Stimulated activated CD4-positive, alpha-beta T cell treated with anti-CD3 and anti-CD28 coated beads, Interleukin-2, amount 100 ng/mL, for 48 hours (primary cell): ENCODE data around the gene DCLK1.
"Not testable (repeated sequence)": the region's sequence is repeated elsewhere in the genome, so short reads cannot be mapped to it uniquely, and the experiment has no call there.

Source experiments
- DNase-seq, 2 donors: peaks; one replicate each; pipeline ENCODE4 v3.0.0-alpha.2; 2020

DCLK1 gene

DNA sequence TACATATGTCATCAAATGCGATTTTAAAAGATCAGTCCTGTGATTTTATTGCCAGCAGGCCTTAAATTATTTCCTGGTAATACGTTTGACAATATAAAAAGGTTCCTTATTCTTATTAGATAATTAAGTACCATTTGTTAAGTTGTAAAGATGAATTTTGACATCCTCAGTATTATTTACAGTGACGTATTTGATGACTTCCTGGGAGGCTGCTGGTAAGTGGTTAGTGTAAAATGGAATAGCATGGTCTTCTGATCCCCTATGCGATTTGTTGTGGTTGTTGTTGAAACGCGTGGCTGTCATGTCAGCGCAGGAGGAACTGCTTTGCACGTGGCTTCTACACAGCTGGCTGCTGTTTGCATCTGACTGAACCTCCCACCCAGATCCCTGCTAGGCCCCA is 99.7 kb downstream of the DCLK1 start:
- no peak for DNase-seq

DNA sequence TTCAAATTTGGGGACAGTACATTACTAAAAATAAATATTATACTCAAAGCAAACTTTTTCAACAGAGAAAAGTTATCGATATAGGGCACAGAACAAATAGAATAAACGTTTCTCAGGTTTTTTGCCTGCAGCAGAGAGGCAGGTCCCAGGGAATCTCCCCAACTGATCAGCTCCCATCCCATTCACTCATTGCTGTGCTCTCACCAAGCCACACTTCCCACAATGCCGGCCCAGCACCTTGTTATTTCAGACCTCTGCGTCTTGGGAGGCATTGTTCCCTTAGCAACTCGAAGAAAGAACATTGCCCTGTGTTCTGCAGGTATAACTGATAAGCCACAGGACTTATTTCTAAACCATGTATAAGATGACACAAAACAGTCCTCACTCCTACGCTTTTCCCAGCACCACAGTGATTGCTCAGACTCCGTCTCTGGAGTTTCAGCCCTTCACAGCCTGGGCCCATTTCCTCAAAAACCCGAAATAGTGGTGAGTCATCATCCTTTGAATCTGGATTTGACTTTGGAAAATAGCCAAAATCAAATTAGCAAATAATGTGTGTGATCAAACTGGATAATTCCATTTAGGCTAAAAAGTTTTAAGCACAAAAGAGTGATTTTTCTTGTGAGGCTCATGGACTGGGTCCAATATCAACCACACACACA is 100.4 kb downstream of the DCLK1 start:
- DNase-seq, result no peak

DNA sequence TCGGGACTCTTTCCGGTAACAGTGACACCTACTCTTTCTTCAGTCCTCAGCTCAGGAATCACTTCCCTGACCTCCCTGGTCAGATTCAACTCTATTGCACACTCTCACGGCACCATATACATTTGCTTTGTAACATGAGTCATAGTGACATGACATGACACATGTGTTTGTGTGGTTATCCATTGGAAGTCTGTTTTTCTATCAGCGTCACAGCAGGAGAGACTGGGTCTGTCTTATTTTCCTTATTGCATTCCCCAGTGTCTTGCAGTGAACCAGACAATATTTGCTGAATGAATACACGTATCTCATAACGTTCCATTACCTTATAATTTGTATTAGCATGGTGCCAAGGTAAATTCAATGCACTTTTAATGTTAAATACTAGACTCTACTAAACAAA is 102.0 kb downstream of the DCLK1 start:
- DNase-seq, result no peak

DNA sequence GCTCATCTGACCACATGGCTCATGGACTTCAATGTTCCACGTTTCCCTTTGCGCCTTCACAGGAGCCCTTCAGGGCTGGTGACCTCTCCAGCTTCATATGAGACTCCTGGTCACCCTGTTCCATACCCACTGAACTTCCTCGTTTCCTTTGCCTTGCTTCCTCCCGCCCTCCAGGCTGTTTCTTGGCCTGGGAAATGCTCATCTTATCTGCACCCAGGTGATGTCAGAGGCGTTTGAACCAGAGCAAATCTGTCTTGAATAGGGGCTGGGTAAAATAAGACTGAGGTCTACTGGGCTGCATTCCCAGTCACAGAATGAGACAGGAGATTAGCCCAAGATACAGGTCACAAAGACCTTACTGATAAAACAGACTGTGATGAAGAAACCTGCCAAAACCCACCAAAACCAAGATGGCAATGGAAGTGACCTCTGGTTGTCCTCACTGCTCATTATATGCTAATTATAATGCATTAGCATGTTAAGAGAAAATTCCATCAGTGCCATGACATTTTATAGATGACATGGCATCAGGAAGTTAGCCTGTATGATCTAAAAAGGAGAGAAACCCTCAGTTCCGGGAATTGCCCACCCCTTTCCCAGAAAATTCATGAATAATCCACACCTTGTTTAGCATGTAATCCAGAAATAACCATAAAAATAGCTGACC is 102.7 kb downstream of the DCLK1 start:
- DNase-seq, result no peak

DNA sequence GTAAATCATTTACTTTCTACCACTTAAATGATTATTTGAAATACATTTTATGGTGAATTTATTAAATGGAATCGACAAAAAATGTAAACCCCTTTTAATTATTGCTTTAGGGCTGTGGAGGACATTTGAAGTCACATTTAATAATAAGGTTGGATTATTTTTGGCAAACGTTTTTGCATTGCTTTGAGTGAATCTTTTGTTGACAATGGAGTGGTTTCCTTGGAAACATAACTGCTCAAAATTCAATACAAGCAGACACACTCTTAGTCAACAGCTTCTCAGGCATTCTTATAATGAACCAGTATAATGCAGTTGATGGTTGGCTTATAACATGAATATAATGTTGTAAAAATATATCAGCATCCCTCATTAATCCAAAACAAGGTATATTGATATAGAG is 104.7 kb downstream of the DCLK1 start:
- no peak for DNase-seq

DNA sequence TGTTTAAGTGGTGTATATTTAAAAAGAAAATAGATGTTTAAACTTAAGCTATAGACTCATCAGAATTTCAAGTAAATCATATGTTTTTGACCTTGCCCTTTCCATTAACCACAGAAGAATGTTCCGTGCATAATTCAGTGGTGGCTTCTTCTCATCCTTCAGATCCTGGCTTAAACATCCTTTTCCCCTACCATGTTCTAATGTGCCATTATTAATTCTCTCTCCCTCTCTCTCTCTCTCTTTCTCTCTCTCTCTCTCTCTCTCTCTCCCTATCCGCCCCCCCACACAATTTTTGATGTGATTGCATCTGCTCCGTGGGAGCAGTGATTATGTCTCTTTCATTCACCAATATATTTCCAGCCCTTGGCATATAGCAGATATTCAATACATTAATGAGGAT is 116.4 kb downstream of the DCLK1 start:
- no peak for DNase-seq

DNA sequence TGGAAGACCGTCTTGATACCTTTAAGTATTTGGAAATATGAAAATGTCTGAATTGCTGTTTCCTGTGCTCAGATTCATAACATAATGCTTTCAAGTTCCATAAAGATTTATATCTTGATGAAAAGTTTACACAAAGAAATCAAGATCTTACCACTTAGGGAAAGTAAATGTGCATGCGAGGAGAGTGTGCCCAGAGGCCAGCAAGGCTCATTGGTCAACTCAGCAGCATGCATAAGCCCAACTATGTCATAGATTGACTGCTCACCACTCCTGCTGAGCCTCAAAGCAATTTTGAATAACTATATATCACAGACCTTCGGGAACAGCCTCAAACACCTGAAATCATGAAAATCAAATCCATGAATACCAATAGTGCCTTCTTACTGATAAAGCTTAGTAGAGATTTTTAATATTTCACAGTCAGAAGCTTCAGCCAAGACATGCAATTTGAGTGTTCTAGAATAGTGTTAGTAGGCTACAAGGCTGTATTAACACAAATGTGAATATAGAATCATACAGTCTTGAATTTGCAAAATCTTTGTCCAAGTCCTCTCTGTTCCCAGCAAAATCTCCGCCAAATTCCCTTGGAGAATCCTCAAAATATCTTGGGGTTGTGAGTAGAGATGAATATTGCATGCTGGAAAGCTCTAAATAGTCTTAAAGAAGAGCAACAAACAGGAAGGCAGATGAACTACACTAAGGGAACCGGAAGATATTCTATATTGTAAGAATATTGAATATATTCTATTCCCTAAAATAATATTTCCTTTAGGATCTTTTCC is 124.1 kb downstream of the DCLK1 start:
- DNase-seq, result no peak

DNA sequence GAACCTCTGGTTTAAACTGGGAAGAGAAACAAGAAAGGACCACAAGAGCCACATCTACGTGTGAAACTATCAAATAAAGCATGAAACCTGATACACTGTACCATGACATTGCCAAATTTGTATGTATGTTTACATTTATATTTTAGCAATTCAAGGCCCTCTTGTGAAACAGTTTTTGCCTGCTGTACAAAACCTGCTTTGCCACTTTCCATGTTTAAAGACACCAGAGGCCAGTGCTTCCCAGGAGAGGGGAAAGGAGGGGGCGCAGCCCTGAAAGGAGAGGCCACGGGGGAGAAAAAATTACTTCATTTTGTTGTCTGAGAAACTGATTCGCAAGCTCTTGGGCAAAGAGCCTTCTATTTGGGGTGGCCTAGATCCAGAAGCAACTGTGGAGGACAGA is 124.8 kb downstream of the DCLK1 start:
- no peak for DNase-seq

DNA sequence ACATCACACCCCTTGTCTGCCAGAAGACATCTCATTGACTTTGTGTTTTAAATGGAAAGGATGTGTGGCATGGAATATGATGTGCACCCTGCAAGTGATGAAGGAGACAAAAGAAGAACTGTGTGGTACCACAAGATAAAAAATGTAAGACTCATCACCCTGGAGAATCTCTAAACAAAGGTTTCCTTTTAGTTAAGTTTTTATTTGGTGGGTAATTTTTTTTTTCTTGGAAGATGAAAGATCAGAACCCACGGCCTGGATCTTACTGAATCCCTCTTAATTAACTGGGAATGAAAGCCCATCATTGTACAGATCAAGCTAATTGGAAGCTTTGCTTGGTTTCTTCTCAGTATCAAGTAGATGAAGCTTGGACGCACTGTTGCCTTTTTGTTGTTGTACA is 129.6 kb downstream of the DCLK1 start:
- no peak for DNase-seq

DNA sequence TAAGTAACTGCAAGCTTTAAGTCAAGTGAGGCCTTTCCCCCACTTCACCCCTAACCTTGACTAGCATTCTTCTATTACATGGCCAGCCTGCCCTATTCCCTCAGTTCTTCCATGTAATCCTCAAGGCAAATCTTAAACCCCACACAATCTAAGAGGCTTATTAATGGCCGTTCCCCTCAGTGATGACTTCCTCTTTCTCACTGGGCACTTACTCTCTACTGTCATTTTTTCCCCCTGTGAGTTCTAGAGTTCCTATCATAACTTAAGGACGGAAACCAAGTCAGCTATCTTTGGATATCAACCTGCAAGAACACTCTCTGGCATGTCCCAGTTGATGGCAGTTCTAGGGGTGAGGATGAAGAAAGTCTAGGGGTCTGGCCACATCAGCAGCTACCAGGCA is 131.2 kb downstream of the DCLK1 start:
- no peak for DNase-seq

DNA sequence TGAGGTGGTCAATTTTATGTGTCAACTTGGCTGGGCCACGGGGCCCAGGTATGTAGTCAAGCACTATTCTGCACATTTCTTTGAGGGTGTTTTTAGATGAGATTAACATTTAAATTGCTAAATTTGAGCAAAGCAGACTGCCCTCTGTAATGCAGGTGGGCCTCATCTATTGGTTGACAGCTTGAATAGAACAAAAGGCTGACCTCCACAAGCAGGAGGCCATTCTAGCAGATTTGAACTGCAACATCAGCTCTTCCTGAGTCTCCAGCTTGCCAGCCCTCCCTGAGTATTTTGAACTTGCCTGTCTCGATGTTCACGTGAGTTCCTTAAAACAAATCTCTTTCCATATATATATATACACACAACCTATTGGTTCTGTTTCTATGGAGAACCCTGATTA is 134.8 kb downstream of the DCLK1 start:
- DNase-seq, result no peak

DNA sequence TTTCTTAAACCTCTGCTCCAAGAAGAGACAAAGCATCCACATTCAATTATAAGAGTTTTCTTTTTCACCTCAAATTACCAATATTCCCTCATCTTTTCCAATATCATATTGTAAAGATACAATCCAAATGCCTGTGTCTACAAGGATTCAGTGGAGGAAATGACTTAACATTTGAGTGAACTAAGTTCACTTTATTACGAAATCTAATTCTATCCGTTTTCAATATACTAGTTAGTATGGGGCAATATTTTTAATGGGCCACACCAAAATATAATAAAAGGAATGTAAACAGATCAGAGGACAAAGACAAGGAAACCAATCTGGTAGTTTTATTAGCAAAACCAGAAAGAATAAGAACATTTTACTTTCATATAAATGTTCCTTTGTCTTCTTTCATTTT is 136.0 kb downstream of the DCLK1 start:
- DNase-seq, result no peak

DNA sequence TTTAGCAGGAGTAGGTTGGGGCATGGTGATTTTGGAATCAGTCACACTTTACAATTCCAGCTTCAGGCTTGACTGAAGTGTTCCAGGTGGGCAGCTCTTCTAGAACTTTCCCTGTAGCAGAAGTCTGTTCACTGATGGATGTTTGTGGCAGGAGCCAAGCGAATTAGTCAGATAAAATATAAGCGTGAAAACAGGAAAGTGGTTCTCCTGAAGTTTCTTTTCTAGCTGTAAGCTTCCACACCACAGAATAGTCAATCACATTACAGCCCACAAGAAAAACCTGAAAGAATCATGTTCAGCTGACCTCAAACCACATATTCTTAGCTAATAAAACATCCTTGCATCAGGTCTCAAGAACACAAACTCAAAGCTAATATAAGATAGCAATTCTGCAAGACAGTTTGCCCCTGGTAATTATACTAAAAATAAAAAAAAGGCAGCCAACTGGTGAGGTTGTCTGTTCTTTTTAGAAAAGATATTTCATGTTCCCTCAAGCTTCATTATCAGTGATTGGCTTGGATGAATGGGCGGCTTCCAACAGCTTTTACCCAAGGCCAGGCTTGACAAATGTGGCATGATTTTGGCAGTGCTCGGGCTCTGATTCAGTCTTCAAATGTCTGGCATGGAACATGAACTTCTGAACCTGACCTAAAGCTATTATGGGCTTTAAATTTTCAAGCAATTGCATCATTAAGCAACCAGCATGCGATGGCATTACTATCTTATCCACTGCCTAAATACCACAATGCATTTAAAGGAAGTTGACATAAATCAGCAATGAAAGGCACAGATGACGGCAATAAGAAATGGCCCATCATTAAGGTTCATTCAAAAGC is 136.8 kb downstream of the DCLK1 start:
- DNase-seq, result no peak

DNA sequence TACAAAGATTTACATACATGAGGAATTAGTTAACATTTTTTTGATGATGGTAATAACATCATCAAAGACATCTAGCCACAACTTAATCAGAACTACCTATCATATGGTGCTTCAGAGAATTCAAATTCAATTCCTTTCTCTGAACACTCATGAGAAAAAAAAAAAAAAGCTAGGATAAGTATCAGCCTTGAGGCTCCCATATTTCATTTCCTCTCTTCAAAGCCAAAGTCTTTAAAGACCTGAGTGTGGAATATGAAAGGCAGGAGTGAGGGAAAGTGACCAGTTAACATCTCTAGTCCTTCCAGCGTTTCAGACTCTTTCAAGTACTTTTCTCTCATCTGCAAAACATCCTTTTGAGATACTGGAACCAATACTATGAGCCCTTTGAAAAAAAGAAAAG is 137.5 kb downstream of the DCLK1 start:
- no peak for DNase-seq

DNA sequence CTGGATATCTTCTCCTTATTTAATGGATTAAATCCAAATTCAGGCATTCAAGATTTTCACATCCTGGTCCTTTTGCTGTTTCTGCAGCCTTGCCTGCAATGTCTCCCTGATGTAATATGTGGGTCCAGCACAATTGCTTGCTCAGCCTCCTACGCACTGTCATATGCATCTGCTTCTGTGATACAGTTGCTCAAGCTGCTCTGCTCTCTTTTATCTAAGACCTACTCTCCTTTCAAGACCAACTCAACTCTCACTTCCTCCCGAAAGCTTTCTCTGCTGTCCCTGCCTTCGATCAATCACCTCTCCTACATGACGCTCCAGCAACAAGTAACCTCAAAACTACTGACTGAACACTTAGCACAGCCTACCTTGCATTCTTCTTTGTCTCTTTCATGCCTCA is 138.2 kb downstream of the DCLK1 start:
- DNase-seq, result no peak

DNA sequence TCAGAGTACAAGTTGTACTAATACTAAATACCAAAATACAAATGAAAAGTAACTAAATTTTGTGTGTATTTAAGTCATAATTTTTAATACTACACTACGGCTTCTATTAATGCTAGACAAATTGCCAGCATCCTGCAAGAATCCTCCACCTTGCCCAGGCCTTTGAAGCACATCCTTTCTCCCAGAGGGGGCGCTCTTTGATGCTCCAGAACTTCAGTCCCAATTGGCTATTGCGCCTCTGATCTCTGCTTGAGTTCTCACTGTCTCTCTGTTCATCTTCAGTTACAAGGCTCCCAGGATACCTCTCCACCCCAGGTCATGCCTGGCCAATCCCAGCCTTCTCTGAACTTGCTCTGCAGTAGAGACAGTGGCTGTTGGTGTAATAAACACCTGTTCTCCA is 141.0 kb downstream of the DCLK1 start:
- DNase-seq, result no peak

DNA sequence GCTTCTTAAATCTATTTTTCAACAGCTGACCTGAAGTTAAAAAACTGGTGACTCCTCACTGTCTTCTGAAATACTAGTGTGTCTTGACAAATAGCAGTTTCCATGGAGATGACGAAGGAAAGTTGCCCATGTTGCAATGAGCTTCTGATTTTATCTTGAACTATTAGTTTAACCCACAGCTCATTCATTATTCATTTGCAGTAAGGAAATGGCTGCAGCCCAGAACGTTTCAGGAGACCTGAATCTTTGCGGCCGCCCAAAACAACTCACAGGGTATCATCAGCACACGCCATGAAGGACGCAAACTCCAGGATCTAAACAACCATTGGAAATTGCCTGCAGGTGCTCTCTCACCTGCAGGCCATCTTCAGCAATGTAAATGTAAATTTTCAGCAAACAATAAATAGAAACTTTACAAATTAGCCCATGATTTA is 142.5 kb downstream of the DCLK1 start:
- no peak for DNase-seq

DNA sequence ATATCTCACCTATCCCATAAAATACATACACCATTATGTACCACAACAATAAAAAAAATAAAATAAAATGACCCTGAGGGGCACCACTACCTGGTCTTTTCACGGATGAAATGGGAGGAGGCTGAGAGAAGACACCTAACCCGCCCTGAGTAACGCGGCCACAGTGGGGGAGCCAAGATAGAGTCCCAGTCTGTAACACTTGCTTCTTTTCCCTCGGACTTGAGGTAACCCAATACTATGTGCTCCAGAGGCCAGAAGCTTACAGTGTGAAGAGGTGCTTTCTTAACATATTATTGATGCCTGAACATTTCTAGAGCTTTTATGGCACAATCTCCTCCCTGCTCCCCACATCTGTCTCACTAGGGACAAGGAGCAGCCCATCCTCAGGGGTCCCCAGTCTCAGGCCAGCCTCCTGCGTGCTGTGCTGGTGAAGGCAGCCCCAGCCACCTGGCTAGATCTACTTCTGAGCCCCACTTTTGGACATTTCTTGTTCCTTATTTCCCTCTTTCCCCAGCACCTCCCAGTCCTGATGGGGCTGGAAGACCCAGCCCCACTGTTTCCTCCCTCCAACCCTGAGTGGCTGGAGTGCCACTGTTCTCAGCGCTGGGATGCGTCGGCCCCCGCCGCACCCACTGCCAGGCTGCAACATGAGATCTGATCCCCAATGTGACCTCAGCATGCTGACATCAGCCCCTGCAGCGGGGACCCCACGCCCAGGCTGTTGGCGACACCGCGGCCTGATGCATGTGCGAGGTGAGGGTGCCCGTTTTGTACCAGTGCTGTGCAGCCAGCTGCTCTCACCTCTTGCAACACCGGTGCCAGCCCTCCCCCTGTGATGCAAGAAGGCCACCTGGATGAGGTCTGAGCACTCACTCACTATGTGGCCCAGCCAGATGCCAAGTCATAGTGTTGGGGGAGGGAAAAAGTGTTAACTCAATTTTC is 143.3 kb downstream of the DCLK1 start:
- no peak for DNase-seq

DNA sequence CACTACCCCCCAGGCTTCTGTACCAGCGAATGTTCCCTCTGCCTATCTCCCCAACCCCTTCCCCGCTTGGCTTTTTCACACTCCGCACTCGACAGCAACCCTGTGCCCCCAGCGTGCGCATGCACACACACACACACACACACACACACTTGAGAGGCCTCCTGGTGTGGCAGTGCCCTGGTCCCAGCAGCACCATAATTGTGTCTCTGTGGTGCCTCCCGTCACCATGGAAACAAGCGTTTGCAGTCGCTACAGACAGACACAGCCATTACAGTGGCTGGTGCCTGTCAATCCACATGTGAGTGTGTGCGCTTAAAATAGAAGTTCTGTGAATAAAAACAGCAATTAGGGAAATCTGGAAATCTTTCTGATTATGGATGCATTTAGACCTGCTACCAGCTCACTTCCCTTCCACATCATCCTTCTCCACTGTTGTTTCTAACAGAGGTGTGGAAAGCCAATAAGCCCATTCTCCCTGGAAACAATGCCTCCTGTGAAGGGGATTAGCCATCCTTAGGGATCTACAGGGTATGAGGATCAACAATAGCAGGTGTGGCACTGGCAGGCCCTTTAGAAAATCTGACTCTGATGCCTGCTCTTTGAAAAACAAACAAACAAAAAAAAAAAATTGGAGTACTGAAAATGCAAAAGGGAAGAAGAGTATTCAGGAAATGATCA is 146.3 kb downstream of the DCLK1 start:
- DNase-seq, result no peak

DNA sequence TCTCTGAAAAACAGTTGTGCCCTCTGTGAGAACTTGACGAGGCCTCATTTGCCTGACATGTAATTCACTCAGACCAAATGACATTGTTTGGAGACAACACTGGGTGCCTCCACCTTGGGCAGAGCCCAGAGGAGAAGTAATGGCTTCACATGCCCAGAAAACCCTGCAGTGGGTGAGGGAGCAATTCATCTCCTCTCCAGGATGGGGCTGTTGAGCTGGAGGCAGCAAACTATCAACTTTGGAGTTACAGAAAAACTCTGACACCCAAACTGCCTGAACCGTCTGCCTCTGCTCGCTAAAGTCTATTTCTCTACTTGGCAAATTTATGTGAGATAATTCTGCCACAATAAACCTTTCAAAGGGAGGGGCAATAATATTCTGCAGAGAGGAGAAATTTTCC is 146.9 kb downstream of the DCLK1 start:
- no peak for DNase-seq

DNA sequence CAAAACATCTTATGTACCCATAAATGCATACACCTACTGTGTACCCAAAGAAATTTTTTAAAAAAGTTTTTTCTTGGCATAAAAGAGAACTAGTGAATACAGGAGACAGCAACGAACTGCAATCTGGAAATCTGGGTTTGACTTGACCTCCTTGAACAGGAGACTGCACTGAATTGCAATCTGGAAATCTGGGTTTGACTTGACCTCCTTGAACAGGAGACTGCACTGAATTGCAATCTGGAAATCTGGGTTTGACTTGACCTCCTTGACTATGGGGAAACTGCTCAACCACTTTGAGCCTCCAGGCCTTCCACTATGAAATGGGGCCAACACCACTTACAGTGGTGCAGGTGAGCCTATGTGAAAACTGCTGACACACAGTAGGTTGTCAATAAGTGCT is 147.5 kb downstream of the DCLK1 start:
- DNase-seq, result not testable (repeated sequence)

DNA sequence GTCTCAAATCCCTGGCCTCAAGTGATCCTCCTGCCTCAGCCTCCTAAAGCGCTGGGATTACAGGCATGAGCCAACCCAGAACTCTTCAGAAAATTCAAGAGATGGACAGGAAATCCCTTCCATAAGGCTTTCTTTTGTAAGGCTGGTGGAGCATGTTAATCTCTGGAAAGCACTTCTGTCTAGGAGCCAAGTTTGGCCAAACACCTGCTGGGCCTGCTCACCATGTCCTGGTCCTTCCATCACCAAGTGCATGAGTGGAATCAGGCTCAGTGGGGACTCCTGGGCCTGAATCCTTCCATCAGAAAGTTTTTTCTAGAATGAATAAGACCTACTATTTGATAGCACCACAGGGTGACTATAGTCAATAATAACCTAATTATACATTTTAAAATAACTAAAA is 148.0 kb downstream of the DCLK1 start:
- no peak for DNase-seq
